PC-3 (cell line): ENCODE data around the gene RBP3.

Experiments used
- CTCF ChIP-seq: fragments of 300-600 bp; sonication (generic); conservative IDR thresholded peaks from 2 replicates; pipeline ENCODE4 v1.5.1; 2017; ENCODE audit warnings: antibody characterized with exemption, low read depth, mild to moderate bottlenecking, low read length
- EZH2 ChIP-seq: fragments of 300-600 bp; sonication (generic); IDR thresholded peaks from one replicate; pipeline ENCODE4 v1.6.1; 2017; ENCODE audit warnings: antibody characterized with exemption, mild to moderate bottlenecking, low read length; ENCODE audit not compliant: unreplicated experiment
- EZH2phosphoT487 ChIP-seq: fragments of 300-600 bp; sonication (generic); IDR thresholded peaks from 2 replicates; pipeline ENCODE4 v1.6.1; 2018; ENCODE audit warnings: mild to moderate bottlenecking, antibody characterized with exemption, low read length, borderline replicate concordance

DNA sequence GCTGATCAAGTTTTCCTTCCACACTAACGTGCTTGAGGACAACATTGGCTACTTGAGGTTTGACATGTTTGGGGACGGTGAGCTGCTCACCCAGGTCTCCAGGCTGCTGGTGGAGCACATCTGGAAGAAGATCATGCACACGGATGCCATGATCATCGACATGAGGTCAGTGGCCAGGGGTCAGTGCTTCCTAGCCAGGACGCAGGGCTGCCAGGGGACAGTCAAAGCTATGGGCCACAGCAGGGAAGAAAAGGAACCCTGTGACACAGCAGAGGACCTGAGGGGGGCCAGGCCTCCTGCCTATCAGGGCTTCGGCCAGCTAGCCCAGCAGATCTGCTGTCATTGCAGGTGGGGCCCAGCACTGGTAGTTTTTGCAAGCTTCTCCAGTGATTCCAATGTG is 5.2 kb downstream of the RBP3 start:
- no peak for TF ChIP-seq CTCF
- no peak for TF ChIP-seq EZH2
- TF ChIP-seq EZH2phosphoT487: no peak
